ENCODE data around the gene APBB3.

DNA sequence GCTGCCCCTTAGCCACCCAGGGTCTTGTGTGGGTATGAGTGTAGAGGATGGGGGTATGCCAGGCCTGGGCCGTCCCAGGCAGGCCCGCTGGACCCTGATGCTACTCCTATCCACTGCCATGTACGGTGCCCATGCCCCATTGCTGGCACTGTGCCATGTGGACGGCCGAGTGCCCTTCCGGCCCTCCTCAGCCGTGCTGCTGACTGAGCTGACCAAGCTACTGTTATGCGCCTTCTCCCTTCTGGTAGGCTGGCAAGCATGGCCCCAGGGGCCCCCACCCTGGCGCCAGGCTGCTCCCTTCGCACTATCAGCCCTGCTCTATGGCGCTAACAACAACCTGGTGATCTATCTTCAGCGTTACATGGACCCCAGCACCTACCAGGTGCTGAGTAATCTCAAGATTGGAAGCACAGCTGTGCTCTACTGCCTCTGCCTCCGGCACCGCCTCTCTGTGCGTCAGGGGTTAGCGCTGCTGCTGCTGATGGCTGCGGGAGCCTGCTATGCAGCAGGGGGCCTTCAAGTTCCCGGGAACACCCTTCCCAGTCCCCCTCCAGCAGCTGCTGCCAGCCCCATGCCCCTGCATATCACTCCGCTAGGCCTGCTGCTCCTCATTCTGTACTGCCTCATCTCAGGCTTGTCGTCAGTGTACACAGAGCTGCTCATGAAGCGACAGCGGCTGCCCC lies 2.9 kb upstream of the APBB3 start:
- TF ChIP-seq CTCF (tag by site-specific recombination; IDR thresholded peaks at IDR 0.05) (no peak), REPIN1 (tag by site-specific recombination; IDR thresholded peaks at IDR 0.05; ENCODE audit: low read depth) (no peak), ZBTB26 (tag by site-specific recombination; optimal IDR thresholded peaks at IDR 0.05) (no peak), ZNF701 (tag by site-specific recombination; IDR thresholded peaks at IDR 0.05) (no peak)
- TF ChIP-seq, protein P1, sequence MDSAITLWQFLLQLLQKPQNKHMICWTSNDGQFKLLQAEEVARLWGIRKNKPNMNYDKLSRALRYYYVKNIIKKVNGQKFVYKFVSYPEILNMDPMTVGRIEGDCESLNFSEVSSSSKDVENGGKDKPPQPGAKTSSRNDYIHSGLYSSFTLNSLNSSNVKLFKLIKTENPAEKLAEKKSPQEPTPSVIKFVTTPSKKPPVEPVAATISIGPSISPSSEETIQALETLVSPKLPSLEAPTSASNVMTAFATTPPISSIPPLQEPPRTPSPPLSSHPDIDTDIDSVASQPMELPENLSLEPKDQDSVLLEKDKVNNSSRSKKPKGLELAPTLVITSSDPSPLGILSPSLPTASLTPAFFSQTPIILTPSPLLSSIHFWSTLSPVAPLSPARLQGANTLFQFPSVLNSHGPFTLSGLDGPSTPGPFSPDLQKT (IDR thresholded peaks at IDR 0.05; ENCODE audit: borderline replicate concordance, low read depth, low read length) = no peak
- TF ChIP-seq, protein P2, sequence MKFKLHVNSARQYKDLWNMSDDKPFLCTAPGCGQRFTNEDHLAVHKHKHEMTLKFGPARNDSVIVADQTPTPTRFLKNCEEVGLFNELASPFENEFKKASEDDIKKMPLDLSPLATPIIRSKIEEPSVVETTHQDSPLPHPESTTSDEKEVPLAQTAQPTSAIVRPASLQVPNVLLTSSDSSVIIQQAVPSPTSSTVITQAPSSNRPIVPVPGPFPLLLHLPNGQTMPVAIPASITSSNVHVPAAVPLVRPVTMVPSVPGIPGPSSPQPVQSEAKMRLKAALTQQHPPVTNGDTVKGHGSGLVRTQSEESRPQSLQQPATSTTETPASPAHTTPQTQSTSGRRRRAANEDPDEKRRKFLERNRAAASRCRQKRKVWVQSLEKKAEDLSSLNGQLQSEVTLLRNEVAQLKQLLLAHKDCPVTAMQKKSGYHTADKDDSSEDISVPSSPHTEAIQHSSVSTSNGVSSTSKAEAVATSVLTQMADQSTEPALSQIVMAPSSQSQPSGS (tag by site-specific recombination; IDR thresholded peaks at IDR 0.05; ENCODE audit: low read depth) = no peak
